IMR-90 (cell line): Measurements from ENCODE around the gene CYP4F8.

ENCODE experiments used
- CEBPB ChIP-seq: IDR thresholded peaks from 2 replicates; pipeline ENCODE4 v1.6.1; 2012; ENCODE audit warnings: low read depth, low read length, improper control_type of control experiment
- TF ChIP-seq, protein P1 (sequence below): conservative IDR thresholded peaks from 2 replicates; pipeline ENCODE4 v1.5.1; 2012; ENCODE audit warnings: mild to moderate bottlenecking, low read depth, low read length, improper control_type of control experiment

GRCh38 chr19:15663247-15663646, 48.2 kb downstream of the CYP4F8 start:
- no peak for TF ChIP-seq CEBPB
- TF ChIP-seq, protein P1, sequence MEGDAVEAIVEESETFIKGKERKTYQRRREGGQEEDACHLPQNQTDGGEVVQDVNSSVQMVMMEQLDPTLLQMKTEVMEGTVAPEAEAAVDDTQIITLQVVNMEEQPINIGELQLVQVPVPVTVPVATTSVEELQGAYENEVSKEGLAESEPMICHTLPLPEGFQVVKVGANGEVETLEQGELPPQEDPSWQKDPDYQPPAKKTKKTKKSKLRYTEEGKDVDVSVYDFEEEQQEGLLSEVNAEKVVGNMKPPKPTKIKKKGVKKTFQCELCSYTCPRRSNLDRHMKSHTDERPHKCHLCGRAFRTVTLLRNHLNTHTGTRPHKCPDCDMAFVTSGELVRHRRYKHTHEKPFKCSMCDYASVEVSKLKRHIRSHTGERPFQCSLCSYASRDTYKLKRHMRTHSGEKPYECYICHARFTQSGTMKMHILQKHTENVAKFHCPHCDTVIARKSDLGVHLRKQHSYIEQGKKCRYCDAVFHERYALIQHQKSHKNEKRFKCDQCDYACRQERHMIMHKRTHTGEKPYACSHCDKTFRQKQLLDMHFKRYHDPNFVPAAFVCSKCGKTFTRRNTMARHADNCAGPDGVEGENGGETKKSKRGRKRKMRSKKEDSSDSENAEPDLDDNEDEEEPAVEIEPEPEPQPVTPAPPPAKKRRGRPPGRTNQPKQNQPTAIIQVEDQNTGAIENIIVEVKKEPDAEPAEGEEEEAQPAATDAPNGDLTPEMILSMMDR = no peak
